A549 (cell line): ENCODE measurements around the gene ALOX12.

ENCODE experiments used
- CTCF ChIP-seq: fragments of >200 bp; sonication (Bioruptor Twin); formaldehyde crosslinking; IDR thresholded peaks from 3 replicates; pipeline ENCODE4 v1.5.1; 2016
- E2F6 ChIP-seq: IDR thresholded peaks from 2 replicates; pipeline ENCODE4 v1.6.1; 2012; ENCODE audit warnings: low read depth, borderline replicate concordance
- EP300 ChIP-seq, 2 experiments: fragments of >200 bp; sonication (Bioruptor Twin); formaldehyde crosslinking; IDR thresholded peaks; 2 replicates in 1 of 2; 3 replicates in 1 of 2; pipeline ENCODE4 v1.6.1; 2016 to 2017
- GATA3 ChIP-seq: IDR thresholded peaks from 2 replicates; pipeline ENCODE4 v1.6.1; 2012; ENCODE audit warnings: borderline replicate concordance
- KDM1A ChIP-seq: fragments of 200-600 bp; sonication (generic); IDR thresholded peaks from 2 replicates; pipeline ENCODE4 v1.6.1; 2016; ENCODE audit warnings: low read depth, mild to moderate bottlenecking
- MAFK ChIP-seq: fragments of 450-650 bp; IDR thresholded peaks from 2 replicates; pipeline ENCODE4 v1.6.1; 2014; ENCODE audit not compliant: partially characterized antibody
- MAX ChIP-seq: IDR thresholded peaks from 2 replicates; pipeline ENCODE4 v1.6.1; 2012
- MAZ ChIP-seq: fragments of 150-350 bp; IDR thresholded peaks from 2 replicates; pipeline ENCODE4 v1.6.1; 2014; ENCODE audit warnings: antibody characterized with exemption, low read depth, low read length, borderline replicate concordance
- PHF8 ChIP-seq: fragments of 200-600 bp; sonication (generic); IDR thresholded peaks from 2 replicates; pipeline ENCODE4 v1.6.1; 2016; ENCODE audit warnings: low read depth, mild to moderate bottlenecking, antibody characterized with exemption, moderate library complexity, borderline replicate concordance
- POLR2A ChIP-seq: IDR thresholded peaks from 2 replicates; pipeline ENCODE4 v1.6.1; 2012; ENCODE audit warnings: mild to moderate bottlenecking, low read length
- TP53 ChIP-seq: fragments of 250-450 bp; sonication (Bioruptor Pico); IDR thresholded peaks from 2 replicates; pipeline ENCODE4 v1.5.0; 2021; ENCODE audit warnings: mild to moderate bottlenecking, moderate library complexity
- USF2 ChIP-seq: fragments of 450-650 bp; IDR thresholded peaks from 2 replicates; pipeline ENCODE4 v1.6.1; 2014; ENCODE audit warnings: antibody characterized with exemption

GRCh38 chr17:7058831-7059447, 63.1 kb downstream of the ALOX12 start:
- TF ChIP-seq E2F6 = no peak
- TF ChIP-seq USF2 = no peak
- TF ChIP-seq POLR2A = no peak
- no peak for TF ChIP-seq MAFK
- no peak for TF ChIP-seq CTCF
- no peak for TF ChIP-seq KDM1A
- TF ChIP-seq MAZ = no peak
- no peak for TF ChIP-seq MAX
- no peak for TF ChIP-seq EP300 (IDR thresholded peaks at IDR 0.05)
- TF ChIP-seq TP53 (CRISPR knock-in tag) = no peak
- no peak for TF ChIP-seq PHF8
- TF ChIP-seq GATA3 = no peak
